Measurements from ENCODE around the gene SCNN1A.
A peak's percentile ranks its signal among the peaks of the same experiment; 100 is the strongest.
"Not testable (repeated sequence)": the region's sequence is repeated elsewhere in the genome, so short reads cannot be mapped to it uniquely, and the experiment has no call there.

Gene SCNN1A

GRCh38 chr12:6346235-6346832 lies 29.0 kb downstream of the SCNN1A start:
- no peak for DNase-seq

- DNase-seq: no peak
Measured at GRCh38 chr12:6345319-6346091, 29.9 kb downstream of the SCNN1A start.

- not testable (repeated sequence) for DNase-seq
Measured at GRCh38 chr12:6344101-6344660, 31.2 kb downstream of the SCNN1A start.

GRCh38 chr12:6343518-6343917 lies 31.8 kb downstream of the SCNN1A start:
- no peak for DNase-seq

GRCh38 chr12:6342140-6342889 lies 33.0 kb downstream of the SCNN1A start:
- peak; percentile 12 for DNase-seq

- no peak for DNase-seq
Measured at GRCh38 chr12:6341417-6342139, 33.8 kb downstream of the SCNN1A start, which contains the start of gene TNFRSF1A. TNFRSF1A (minus strand) TSS chr12:6342076; CDS start chr12:6341814, 262 bp downstream.

GRCh38 chr12:6340745-6341416 lies 34.5 kb downstream of the SCNN1A start:
- no peak for DNase-seq

- DNase-seq: no peak
Measured at GRCh38 chr12:6340032-6340638, 35.2 kb downstream of the SCNN1A start.

GRCh38 chr12:6338955-6339354 lies 36.4 kb downstream of the SCNN1A start:
- DNase-seq: no peak

GRCh38 chr12:6338536-6338935 lies 36.8 kb downstream of the SCNN1A start:
- not testable (repeated sequence) for DNase-seq

GRCh38 chr12:6337958-6338433 lies 37.4 kb downstream of the SCNN1A start:
- no peak for DNase-seq

- DNase-seq: no peak
Measured at GRCh38 chr12:6336889-6337853, 38.2 kb downstream of the SCNN1A start.

- DNase-seq: peak; percentile 29
Measured at GRCh38 chr12:6336079-6336888, 39.1 kb downstream of the SCNN1A start.

GRCh38 chr12:6335451-6336078 lies 39.8 kb downstream of the SCNN1A start:
- peak; percentile 41 for DNase-seq

GRCh38 chr12:6334940-6335450 lies 40.4 kb downstream of the SCNN1A start:
- no peak for DNase-seq

- DNase-seq: no peak
Measured at GRCh38 chr12:6334359-6334758, 41.0 kb downstream of the SCNN1A start.

- no peak for DNase-seq
Measured at GRCh38 chr12:6333566-6333965, 41.8 kb downstream of the SCNN1A start.

- no peak for DNase-seq
Measured at GRCh38 chr12:6333029-6333428, 42.3 kb downstream of the SCNN1A start.

- no peak for DNase-seq
Measured at GRCh38 chr12:6332459-6332858, 42.9 kb downstream of the SCNN1A start.

Data from NCI-H526 treated with DMSO at 0.1 percent for 48 hours (cell line).